Liver (tissue), 3 donors: ENCODE results near the gene ELF2.

Experiments used
- GABPA ChIP-seq, 2 donors: IDR thresholded peaks in 1 of 2; conservative IDR thresholded peaks in 1 of 2; 2 replicates each; pipeline ENCODE4 v1.6.1; 2016; ENCODE audit warnings: antibody characterized with exemption in 2 of 2, mild to moderate bottlenecking in 1 of 2, moderate library complexity in 1 of 2
- RAD21 ChIP-seq, 2 donors: IDR thresholded peaks; 2 replicates each; pipeline ENCODE4 v1.6.1; 2016; ENCODE audit warnings: antibody characterized with exemption in 2 of 2, mild to moderate bottlenecking in 2 of 2
- REST ChIP-seq: IDR thresholded peaks from 2 replicates; pipeline ENCODE4 v1.6.1; 2016; ENCODE audit warnings: antibody characterized with exemption, mild to moderate bottlenecking
- SP1 ChIP-seq: IDR thresholded peaks from 2 replicates; pipeline ENCODE4 v1.6.1; 2018; ENCODE audit warnings: antibody characterized with exemption, mild to moderate bottlenecking
- TAF1 ChIP-seq: conservative IDR thresholded peaks from 2 replicates; pipeline ENCODE4 v1.6.1; 2016; ENCODE audit warnings: antibody characterized with exemption, mild to moderate bottlenecking
- ZBTB33 ChIP-seq: IDR thresholded peaks from 2 replicates; pipeline ENCODE4 v1.6.1; 2016; ENCODE audit warnings: antibody characterized with exemption
- TF ChIP-seq, protein P1 (sequence below): fragments of 150-350 bp; IDR thresholded peaks from 2 replicates; pipeline ENCODE4 v1.5.1; 2017; ENCODE audit warnings: improper control_type of control experiment, low read depth, low read length; ENCODE audit not compliant: missing input control
- TF ChIP-seq, protein P2 (sequence below): IDR thresholded peaks from 2 replicates; pipeline ENCODE4 v1.6.1; 2016; ENCODE audit warnings: antibody characterized with exemption
- donor health status: healthy.
- donor health status: healthy.

DNA sequence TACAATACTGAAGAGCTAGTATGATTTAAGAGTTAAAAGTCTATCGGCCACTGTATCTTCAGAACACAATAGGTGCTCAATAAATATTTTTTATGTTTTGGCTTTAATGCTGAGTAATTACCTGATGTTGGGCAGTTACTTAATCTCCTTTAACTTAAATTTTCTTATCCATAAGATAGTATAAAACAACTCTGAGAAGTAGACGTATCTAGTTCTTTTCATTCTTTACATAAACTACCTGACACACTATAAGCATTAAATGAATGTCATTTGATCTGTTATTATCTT lies 22.9 kb downstream of the ELF2 start:
- TF ChIP-seq, protein P1, sequence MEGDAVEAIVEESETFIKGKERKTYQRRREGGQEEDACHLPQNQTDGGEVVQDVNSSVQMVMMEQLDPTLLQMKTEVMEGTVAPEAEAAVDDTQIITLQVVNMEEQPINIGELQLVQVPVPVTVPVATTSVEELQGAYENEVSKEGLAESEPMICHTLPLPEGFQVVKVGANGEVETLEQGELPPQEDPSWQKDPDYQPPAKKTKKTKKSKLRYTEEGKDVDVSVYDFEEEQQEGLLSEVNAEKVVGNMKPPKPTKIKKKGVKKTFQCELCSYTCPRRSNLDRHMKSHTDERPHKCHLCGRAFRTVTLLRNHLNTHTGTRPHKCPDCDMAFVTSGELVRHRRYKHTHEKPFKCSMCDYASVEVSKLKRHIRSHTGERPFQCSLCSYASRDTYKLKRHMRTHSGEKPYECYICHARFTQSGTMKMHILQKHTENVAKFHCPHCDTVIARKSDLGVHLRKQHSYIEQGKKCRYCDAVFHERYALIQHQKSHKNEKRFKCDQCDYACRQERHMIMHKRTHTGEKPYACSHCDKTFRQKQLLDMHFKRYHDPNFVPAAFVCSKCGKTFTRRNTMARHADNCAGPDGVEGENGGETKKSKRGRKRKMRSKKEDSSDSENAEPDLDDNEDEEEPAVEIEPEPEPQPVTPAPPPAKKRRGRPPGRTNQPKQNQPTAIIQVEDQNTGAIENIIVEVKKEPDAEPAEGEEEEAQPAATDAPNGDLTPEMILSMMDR: no peak
- no peak for TF ChIP-seq SP1
- TF ChIP-seq, protein P2, sequence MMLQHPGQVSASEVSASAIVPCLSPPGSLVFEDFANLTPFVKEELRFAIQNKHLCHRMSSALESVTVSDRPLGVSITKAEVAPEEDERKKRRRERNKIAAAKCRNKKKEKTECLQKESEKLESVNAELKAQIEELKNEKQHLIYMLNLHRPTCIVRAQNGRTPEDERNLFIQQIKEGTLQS: no peak
- no peak for TF ChIP-seq GABPA (IDR thresholded peaks at IDR 0.05 in 1 of 2, conservative IDR thresholded peaks at IDR 0.05 in 1 of 2)
- TF ChIP-seq ZBTB33: no peak
- TF ChIP-seq RAD21 (IDR thresholded peaks at IDR 0.05): no peak
- TF ChIP-seq TAF1: no peak
- no peak for TF ChIP-seq REST
